Measurements from ENCODE around the gene DHPS.
A peak's percentile ranks its signal among the peaks of the same experiment; 100 is the strongest.

Gene DHPS

GRCh38 chr19:12675399-12675798, 6.3 kb downstream of the DHPS start:
- H3K9me3 Mint-ChIP-seq: no peaks in the 10 kb centered on the region
- H3K27ac Mint-ChIP-seq: no peak overlapping the region
- peaks cover 49% of the 10 kb centered on the region for H3K36me3 Mint-ChIP-seq (ENCODE audit: low read depth)
- no peak overlapping the region for H3K4me3 Mint-ChIP-seq
- H3K27me3 Mint-ChIP-seq (ENCODE audit: low read depth): no peaks in the 10 kb centered on the region
- peaks cover 19% of the 10 kb centered on the region for H3K4me1 Mint-ChIP-seq (ENCODE audit: low read depth)
- no peak for DNase-seq (ENCODE audit: low spot score)

- no peaks in the 10 kb centered on the region for H3K9me3 Mint-ChIP-seq
- H3K36me3 Mint-ChIP-seq (ENCODE audit: low read depth): peaks cover 40% of the 10 kb centered on the region
- H3K27ac Mint-ChIP-seq: no peak overlapping the region
- no peak for DNase-seq (ENCODE audit: low spot score)
- no peaks in the 10 kb centered on the region for H3K27me3 Mint-ChIP-seq (ENCODE audit: low read depth)
- H3K4me3 Mint-ChIP-seq: no peak overlapping the region
- H3K4me1 Mint-ChIP-seq (ENCODE audit: low read depth): peaks cover 33% of the 10 kb centered on the region
These were observed 8.9 kb downstream of the DHPS start for GRCh38 chr19:12672744-12673143.

- no peak for DNase-seq (ENCODE audit: low spot score)
- Mint-ChIP-seq H3K27me3 (ENCODE audit: low read depth) (no peaks in the 10 kb centered on the region), H3K27ac (peak overlapping the region; percentile 99), H3K4me1 (ENCODE audit: low read depth) (peaks cover 38% of the 10 kb centered on the region), H3K9me3 (no peaks in the 10 kb centered on the region), H3K36me3 (ENCODE audit: low read depth) (peaks cover 34% of the 10 kb centered on the region), H3K4me3 (peak overlapping the region; percentile 98)
These were observed 11.3 kb downstream of the DHPS start for GRCh38 chr19:12670159-12670928.

- H3K4me1 Mint-ChIP-seq (ENCODE audit: low read depth): peaks cover 46% of the 10 kb centered on the region
- H3K36me3 Mint-ChIP-seq (ENCODE audit: low read depth): peaks cover 31% of the 10 kb centered on the region
- no peaks in the 10 kb centered on the region for H3K9me3 Mint-ChIP-seq
- H3K27me3 Mint-ChIP-seq (ENCODE audit: low read depth): no peaks in the 10 kb centered on the region
- H3K27ac Mint-ChIP-seq: peak overlapping the region; percentile 99
- peak overlapping the region; percentile 98 for H3K4me3 Mint-ChIP-seq
- peak; percentile 75 for DNase-seq (ENCODE audit: low spot score)
These were observed 12.2 kb downstream of the DHPS start for GRCh38 chr19:12669270-12670158.

- peak; percentile 62 for DNase-seq (ENCODE audit: low spot score)
- Mint-ChIP-seq H3K4me1 (ENCODE audit: low read depth) (peaks cover 49% of the 10 kb centered on the region), H3K27ac (peak overlapping the region; percentile 99), H3K9me3 (no peaks in the 10 kb centered on the region), H3K36me3 (ENCODE audit: low read depth) (peaks cover 29% of the 10 kb centered on the region), H3K4me3 (peak overlapping the region; percentile 98), H3K27me3 (ENCODE audit: low read depth) (no peaks in the 10 kb centered on the region)
These were observed 12.8 kb downstream of the DHPS start for GRCh38 chr19:12668932-12669269.

GRCh38 chr19:12668346-12668745, 13.3 kb downstream of the DHPS start:
- no peak for DNase-seq (ENCODE audit: low spot score)
- peaks cover 33% of the 10 kb centered on the region for H3K36me3 Mint-ChIP-seq (ENCODE audit: low read depth)
- H3K27ac Mint-ChIP-seq: peak overlapping the region; percentile 99
- H3K9me3 Mint-ChIP-seq: no peaks in the 10 kb centered on the region
- no peaks in the 10 kb centered on the region for H3K27me3 Mint-ChIP-seq (ENCODE audit: low read depth)
- peak overlapping the region; percentile 98 for H3K4me3 Mint-ChIP-seq
- H3K4me1 Mint-ChIP-seq (ENCODE audit: low read depth): peaks cover 49% of the 10 kb centered on the region

- Mint-ChIP-seq H3K4me3 (peak overlapping the region; percentile 99), H3K27me3 (ENCODE audit: low read depth) (no peaks in the 10 kb centered on the region), H3K27ac (peak overlapping the region; percentile 99), H3K4me1 (ENCODE audit: low read depth) (peaks cover 49% of the 10 kb centered on the region), H3K9me3 (no peaks in the 10 kb centered on the region), H3K36me3 (ENCODE audit: low read depth) (peaks cover 37% of the 10 kb centered on the region)
- DNase-seq (ENCODE audit: low spot score): no peak
These were observed 13.9 kb downstream of the DHPS start for GRCh38 chr19:12667731-12668302.

GRCh38 chr19:12666265-12667048, 15.2 kb downstream of the DHPS start, which contains the start of the genes MAN2B1 and WDR83:
Gene MAN2B1, minus strand, starts transcription at chr19:12666742. Its CDS starts 41 bp downstream, at chr19:12666701.
Gene WDR83, plus strand, starts transcription at chr19:12666807. Its CDS starts 2,984 bp downstream, at chr19:12669791.
- peak; percentile 84 for DNase-seq (ENCODE audit: low spot score)
- peaks cover 46% of the 10 kb centered on the region for H3K4me1 Mint-ChIP-seq (ENCODE audit: low read depth)
- peak within 1 kb of the TSS; percentile 83 for H3K27ac Mint-ChIP-seq
- H3K27me3 Mint-ChIP-seq (ENCODE audit: low read depth): no peaks in the 10 kb centered on the region
- H3K9me3 Mint-ChIP-seq: no peaks in the 10 kb centered on the region
- peaks cover 28% of the 10 kb centered on the region for H3K36me3 Mint-ChIP-seq (ENCODE audit: low read depth)
- peak within 1 kb of the TSS; percentile 99 for H3K4me3 Mint-ChIP-seq

- H3K27me3 Mint-ChIP-seq (ENCODE audit: low read depth): no peaks in the 10 kb centered on the region
- H3K4me3 Mint-ChIP-seq: peak overlapping the region; percentile 99
- peak overlapping the region; percentile 83 for H3K27ac Mint-ChIP-seq
- peak; percentile 23 for DNase-seq (ENCODE audit: low spot score)
- no peaks in the 10 kb centered on the region for H3K9me3 Mint-ChIP-seq
- H3K36me3 Mint-ChIP-seq (ENCODE audit: low read depth): peaks cover 35% of the 10 kb centered on the region
- peaks cover 46% of the 10 kb centered on the region for H3K4me1 Mint-ChIP-seq (ENCODE audit: low read depth)
These were observed 15.9 kb downstream of the DHPS start for GRCh38 chr19:12665671-12666264.

GRCh38 chr19:12665281-12665573, 16.5 kb downstream of the DHPS start:
- Mint-ChIP-seq H3K36me3 (ENCODE audit: low read depth) (peaks cover 37% of the 10 kb centered on the region), H3K27me3 (ENCODE audit: low read depth) (no peaks in the 10 kb centered on the region), H3K9me3 (no peaks in the 10 kb centered on the region), H3K4me3 (peak overlapping the region; percentile 99), H3K27ac (peak overlapping the region; percentile 83), H3K4me1 (ENCODE audit: low read depth) (peaks cover 42% of the 10 kb centered on the region)
- peak; percentile 34 for DNase-seq (ENCODE audit: low spot score)

GRCh38 chr19:12664406-12665280, 17.0 kb downstream of the DHPS start:
- Mint-ChIP-seq H3K27me3 (ENCODE audit: low read depth) (no peaks in the 10 kb centered on the region), H3K4me3 (peak overlapping the region; percentile 99), H3K36me3 (ENCODE audit: low read depth) (peaks cover 41% of the 10 kb centered on the region), H3K27ac (peak overlapping the region; percentile 15), H3K9me3 (no peaks in the 10 kb centered on the region), H3K4me1 (ENCODE audit: low read depth) (peaks cover 39% of the 10 kb centered on the region)
- no peak for DNase-seq (ENCODE audit: low spot score)

GRCh38 chr19:12660980-12661379, 20.7 kb downstream of the DHPS start:
- no peak overlapping the region for H3K4me3 Mint-ChIP-seq
- no peaks in the 10 kb centered on the region for H3K9me3 Mint-ChIP-seq
- H3K27ac Mint-ChIP-seq: no peak overlapping the region
- H3K4me1 Mint-ChIP-seq (ENCODE audit: low read depth): peaks cover 18% of the 10 kb centered on the region
- H3K27me3 Mint-ChIP-seq (ENCODE audit: low read depth): no peaks in the 10 kb centered on the region
- peaks cover 53% of the 10 kb centered on the region for H3K36me3 Mint-ChIP-seq (ENCODE audit: low read depth)
- DNase-seq (ENCODE audit: low spot score): no peak
